SIG-M5 treated with dmso at 0.1 percent for 504 hours (cell line): ENCODE data around the gene PGBD1.
"Not testable (repeated sequence)": the region's sequence is repeated elsewhere in the genome, so short reads cannot be mapped to it uniquely, and the experiment has no call there.

Experiments used
- DNase-seq: peaks from one replicate; lab custom pipeline; 2025; ENCODE audit not compliant: unreplicated experiment; lab: John Stamatoyannopoulos, UW

PGBD1 gene

GRCh38 chr6:28266962-28267694, 14.2 kb upstream of the PGBD1 start, which contains the start of gene ZSCAN26:
Gene ZSCAN26 (plus strand): TSS chr6:28267143. CDS start chr6:28271920, 4,777 bp downstream.
- DNase-seq, result peak; percentile 82

GRCh38 chr6:28267695-28268059, 13.7 kb upstream of the PGBD1 start:
- no peak for DNase-seq

GRCh38 chr6:28269492-28269891, 11.9 kb upstream of the PGBD1 start:
- peak; percentile 37 for DNase-seq

GRCh38 chr6:28274888-28275287, 6.5 kb upstream of the PGBD1 start:
- DNase-seq, result no peak

GRCh38 chr6:28277746-28278145, 3.6 kb upstream of the PGBD1 start:
- no peak for DNase-seq

GRCh38 chr6:28280595-28281287, 631 bp upstream of the PGBD1 start:
- no peak for DNase-seq

- DNase-seq, result no peak
Measured at GRCh38 chr6:28282926-28283325, 1.6 kb downstream of the PGBD1 start.

GRCh38 chr6:28291573-28291972, 10.2 kb downstream of the PGBD1 start:
- DNase-seq, result no peak

- no peak for DNase-seq
Measured at GRCh38 chr6:28295326-28295725, 14.0 kb downstream of the PGBD1 start.

- no peak for DNase-seq
Measured at GRCh38 chr6:28296520-28297060, 15.2 kb downstream of the PGBD1 start.

- DNase-seq, result no peak
Measured at GRCh38 chr6:28303570-28303969, 22.2 kb downstream of the PGBD1 start.

- DNase-seq, result not testable (repeated sequence)
Measured at GRCh38 chr6:28306363-28306762, 25.0 kb downstream of the PGBD1 start.

GRCh38 chr6:28311139-28311823, 29.9 kb downstream of the PGBD1 start:
- DNase-seq, result no peak

- DNase-seq, result no peak
Measured at GRCh38 chr6:28312939-28313338, 31.6 kb downstream of the PGBD1 start.

- DNase-seq, result no peak
Measured at GRCh38 chr6:28315628-28316027, 34.3 kb downstream of the PGBD1 start.

- not testable (repeated sequence) for DNase-seq
Measured at GRCh38 chr6:28317866-28318265, 36.5 kb downstream of the PGBD1 start.

- no peak for DNase-seq
Measured at GRCh38 chr6:28322661-28323060, 41.3 kb downstream of the PGBD1 start.

- DNase-seq, result no peak
Measured at GRCh38 chr6:28323813-28324424, 42.5 kb downstream of the PGBD1 start.

- DNase-seq, result no peak
Measured at GRCh38 chr6:28326371-28326948, 45.1 kb downstream of the PGBD1 start.

GRCh38 chr6:28330041-28330440, 48.7 kb downstream of the PGBD1 start:
- DNase-seq, result no peak

- no peak for DNase-seq
Measured at GRCh38 chr6:28333047-28333446, 51.7 kb downstream of the PGBD1 start.
